MM.1S (cell line): ENCODE results near the gene ZFPM1.

ENCODE experiments used
- CTCF ChIP-seq: fragments of 300-600 bp; sonication (generic); IDR thresholded peaks from 2 replicates; pipeline ENCODE4 v1.5.1; 2016; ENCODE audit warnings: antibody characterized with exemption, low read length, mixed read lengths
- EZH2 ChIP-seq: fragments of 300-600 bp; sonication (generic); optimal IDR thresholded peaks from 2 replicates; pipeline ENCODE3; 2017; ENCODE audit warnings: low read depth, mild to moderate bottlenecking, antibody characterized with exemption, low read length, mixed read lengths
- EZH2phosphoT487 ChIP-seq: fragments of 300-600 bp; sonication (generic); IDR thresholded peaks from 2 replicates; pipeline ENCODE4 v1.6.1; 2018; ENCODE audit warnings: antibody characterized with exemption, low read length

DNA sequence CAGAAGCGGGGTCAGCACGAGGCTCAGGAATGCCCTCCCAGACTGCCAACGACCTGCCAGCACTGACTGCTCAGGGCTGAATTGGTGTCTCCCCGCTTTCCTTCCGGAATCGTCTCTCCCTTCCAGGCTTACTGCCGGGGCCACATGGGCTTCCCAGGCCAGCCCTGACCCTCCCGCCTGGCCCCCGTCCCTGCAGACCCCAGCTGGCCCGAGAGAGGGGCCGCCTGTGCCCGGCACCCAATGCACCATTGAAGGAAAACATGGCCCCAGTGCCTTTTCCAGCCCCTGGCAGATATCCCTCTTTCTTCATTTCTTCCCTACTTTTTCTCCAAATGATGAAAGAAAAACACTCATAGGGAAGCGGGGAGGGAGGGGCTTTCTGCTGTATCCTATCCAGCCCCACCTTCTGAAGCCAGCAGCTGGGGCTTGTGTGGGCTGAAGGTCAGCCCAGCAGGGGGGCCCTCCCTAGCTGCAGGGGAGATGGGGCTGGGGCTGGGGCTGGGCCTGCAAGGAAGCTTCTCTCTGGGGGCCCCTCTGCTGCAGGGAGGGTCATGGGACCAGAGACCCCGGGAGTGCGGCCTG lies 44.4 kb upstream of the ZFPM1 start:
- TF ChIP-seq CTCF (no peak), EZH2phosphoT487 (no peak), EZH2 (no peak)
